ENCODE measurements around the gene ADD3.

- TF ChIP-seq SUZ12 (IDR thresholded peaks at IDR 0.05) (no peak), SP1 (IDR thresholded peaks at IDR 0.05) (no peak), PKNOX1 (IDR thresholded peaks at IDR 0.05) (no peak), BHLHE40 (IDR thresholded peaks at IDR 0.05; ENCODE audit: borderline replicate concordance) (no peak), ARNT (IDR thresholded peaks at IDR 0.05) (no peak), HDGF (IDR thresholded peaks at IDR 0.05; ENCODE audit: borderline replicate concordance) (no peak), CTBP1 (IDR thresholded peaks at IDR 0.05; ENCODE audit: borderline replicate concordance) (no peak), TARDBP (IDR thresholded peaks at IDR 0.05) (no peak)
Observed at GRCh38 chr10:110036640-110037039, 28.9 kb downstream of the ADD3 start.
